WTC11 (cell line): ENCODE results near the gene PLSCR4. TPM values are rescaled to one million over a fixed set of nuclear protein-coding genes. Genes with fewer than 3 reads are reported as not detected.

Source experiments
- ATAC-seq: fragments of 200-7000 bp; cut with Tn5 transposase; 2 replicates; pipeline ENCODE4 v1.10.0; 2021; ENCODE audit warnings: mild to moderate bottlenecking, moderate library complexity
- CTCF ChIA-PET: fragments of 300-600 bp; sonication (Branson Sonifier 250); formaldehyde crosslinking; loops from one replicate; lab custom pipeline; 2021; ENCODE audit warnings: antibody characterized with exemption; lab: Charles Lee
- POLR2A ChIA-PET: fragments of 350-600 bp; sonication (Branson Sonifier 250); formaldehyde crosslinking; loops from one replicate; lab custom pipeline; 2021; ENCODE audit warnings: antibody characterized with exemption; lab: Charles Lee
- DNase-seq: peaks from one replicate; pipeline ENCODE4 v3.0.0; 2021; ENCODE audit warnings: low spot score
- H3K27ac Mint-ChIP-seq: 2 replicates; pipeline ENCODE4 v1.8.0; 2021; ENCODE audit warnings: mixed read lengths
- H3K27me3 Mint-ChIP-seq: 2 replicates; pipeline ENCODE4 v1.8.0; 2021; ENCODE audit warnings: low read depth, mild to moderate bottlenecking, moderate library complexity, mixed read lengths
- H3K36me3 Mint-ChIP-seq: 2 replicates; pipeline ENCODE4 v1.8.0; 2021; ENCODE audit warnings: mixed read lengths
- H3K4me1 Mint-ChIP-seq: 2 replicates; pipeline ENCODE4 v1.8.0; 2022; ENCODE audit warnings: mixed read lengths
- H3K4me3 Mint-ChIP-seq: 2 replicates; pipeline ENCODE4 v1.8.0; 2021; ENCODE audit warnings: mild to moderate bottlenecking, moderate library complexity, mixed read lengths
- H3K9me3 Mint-ChIP-seq: 2 replicates; pipeline ENCODE4 v1.8.0; 2021; ENCODE audit warnings: mixed read lengths
- ATF1 ChIP-seq: sonication (generic); formaldehyde crosslinking; IDR thresholded peaks from 2 replicates; pipeline ENCODE4 v1.8.1; 2023; ENCODE audit warnings: mild to moderate bottlenecking, moderate library complexity, missing genetic modification reagents
- ATF2 ChIP-seq: sonication (generic); formaldehyde crosslinking; IDR thresholded peaks from 2 replicates; pipeline ENCODE4 v1.8.1; 2022; ENCODE audit warnings: low read depth, missing genetic modification reagents, borderline replicate concordance
- E2F5 ChIP-seq: sonication (generic); formaldehyde crosslinking; IDR thresholded peaks from 2 replicates; pipeline ENCODE4 v1.8.1; 2022; ENCODE audit warnings: mild to moderate bottlenecking, moderate library complexity, missing genetic modification reagents
- GRHL2 ChIP-seq: fragments of 250-450 bp; sonication (Bioruptor Pico); IDR thresholded peaks from 2 replicates; pipeline ENCODE4 v1.8.0; 2022; ENCODE audit warnings: mild to moderate bottlenecking, moderate library complexity; ENCODE audit not compliant: insufficient replicate concordance, severe bottlenecking
- KAT7 ChIP-seq: sonication (generic); formaldehyde crosslinking; IDR thresholded peaks from 2 replicates; pipeline ENCODE4 v1.8.1; 2023; ENCODE audit warnings: missing genetic modification reagents, mild to moderate bottlenecking, borderline replicate concordance
- MLX ChIP-seq: sonication (generic); formaldehyde crosslinking; IDR thresholded peaks from 2 replicates; pipeline ENCODE4 v1.8.1; 2023; ENCODE audit warnings: mild to moderate bottlenecking, missing genetic modification reagents, moderate library complexity
- SMAD4 ChIP-seq: sonication (generic); formaldehyde crosslinking; IDR thresholded peaks from 2 replicates; pipeline ENCODE4 v1.8.0; 2022; ENCODE audit warnings: mild to moderate bottlenecking, missing genetic modification reagents
- ZBTB21 ChIP-seq: sonication (generic); formaldehyde crosslinking; IDR thresholded peaks from 2 replicates; pipeline ENCODE4 v1.8.1; 2023; ENCODE audit warnings: mild to moderate bottlenecking, missing genetic modification reagents, borderline replicate concordance
- ZNF219 ChIP-seq: sonication (generic); formaldehyde crosslinking; IDR thresholded peaks from 2 replicates; pipeline ENCODE4 v1.8.0; 2023; ENCODE audit warnings: missing genetic modification reagents, mild to moderate bottlenecking, borderline replicate concordance
- ZNF232 ChIP-seq: sonication (generic); formaldehyde crosslinking; IDR thresholded peaks from 2 replicates; pipeline ENCODE4 v1.8.0; 2022; ENCODE audit warnings: mild to moderate bottlenecking, missing genetic modification reagents
- ZNF671 ChIP-seq: fragments of 250-450 bp; sonication (Bioruptor Pico); IDR thresholded peaks from 2 replicates; pipeline ENCODE4 v1.8.0; 2021; ENCODE audit warnings: mild to moderate bottlenecking
- total RNA-seq: library from RNA; stranded (reverse); gene quantifications from 3 replicates; pipeline ENCODE4 v1.2.3, GENCODE V29; 2021
- TF ChIP-seq, protein P1 (sequence below): sonication (generic); formaldehyde crosslinking; IDR thresholded peaks from 2 replicates; pipeline ENCODE4 v1.8.0; 2022; ENCODE audit warnings: mild to moderate bottlenecking, missing genetic modification reagents
- TF ChIP-seq, protein P2 (sequence below): sonication (generic); formaldehyde crosslinking; IDR thresholded peaks from 2 replicates; pipeline ENCODE4 v1.8.1; 2022; ENCODE audit warnings: mild to moderate bottlenecking, missing genetic modification reagents, moderate library complexity, borderline replicate concordance
- TF ChIP-seq, protein P3 (sequence below): sonication (generic); formaldehyde crosslinking; IDR thresholded peaks from 2 replicates; pipeline ENCODE4 v1.8.1; 2022; ENCODE audit warnings: low read depth, mild to moderate bottlenecking, moderate library complexity, missing genetic modification reagents, borderline replicate concordance
- TF ChIP-seq, protein P4 (sequence below): sonication (generic); formaldehyde crosslinking; IDR thresholded peaks from 2 replicates; pipeline ENCODE4 v1.8.1; 2023; ENCODE audit warnings: mild to moderate bottlenecking, moderate library complexity, missing genetic modification reagents
- TF ChIP-seq, protein P5 (sequence below): sonication (generic); formaldehyde crosslinking; IDR thresholded peaks from 2 replicates; pipeline ENCODE4 v1.8.0; 2022; ENCODE audit warnings: mild to moderate bottlenecking, missing genetic modification reagents
- TF ChIP-seq, protein P6 (sequence below): fragments of 250-450 bp; sonication (Bioruptor Pico); conservative IDR thresholded peaks from 2 replicates; pipeline ENCODE4 v1.9.0; 2021; ENCODE audit warnings: mild to moderate bottlenecking

Gene PLSCR4
- total RNA-seq, 1 experiment from 2014 or later: 3.5 TPM

GRCh38 chr3:146160964-146161662, 89.8 kb downstream of the PLSCR4 start, which contains the start of gene PLOD2 (continued):
- TF ChIP-seq ZNF232: peak; percentile 38; the same call in 1 of the 2 replicates
- TF ChIP-seq, protein P1, sequence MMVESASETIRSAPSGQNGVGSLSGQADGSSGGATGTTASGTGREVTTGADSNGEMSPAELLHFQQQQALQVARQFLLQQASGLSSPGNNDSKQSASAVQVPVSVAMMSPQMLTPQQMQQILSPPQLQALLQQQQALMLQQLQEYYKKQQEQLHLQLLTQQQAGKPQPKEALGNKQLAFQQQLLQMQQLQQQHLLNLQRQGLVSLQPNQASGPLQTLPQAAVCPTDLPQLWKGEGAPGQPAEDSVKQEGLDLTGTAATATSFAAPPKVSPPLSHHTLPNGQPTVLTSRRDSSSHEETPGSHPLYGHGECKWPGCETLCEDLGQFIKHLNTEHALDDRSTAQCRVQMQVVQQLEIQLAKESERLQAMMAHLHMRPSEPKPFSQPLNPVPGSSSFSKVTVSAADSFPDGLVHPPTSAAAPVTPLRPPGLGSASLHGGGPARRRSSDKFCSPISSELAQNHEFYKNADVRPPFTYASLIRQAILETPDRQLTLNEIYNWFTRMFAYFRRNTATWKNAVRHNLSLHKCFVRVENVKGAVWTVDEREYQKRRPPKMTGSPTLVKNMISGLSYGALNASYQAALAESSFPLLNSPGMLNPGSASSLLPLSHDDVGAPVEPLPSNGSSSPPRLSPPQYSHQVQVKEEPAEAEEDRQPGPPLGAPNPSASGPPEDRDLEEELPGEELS: peak; percentile 15; the same call in 1 of the 2 replicates
- 0 out of 2 replicates have a peak, but pooled peaks have one; percentile 61 for TF ChIP-seq ATF1 (CRISPR knock-in tag)
- 0 out of 2 replicates have a peak, but pooled peaks have one; percentile 11 for TF ChIP-seq SMAD4 (CRISPR knock-in tag)
- no peak for TF ChIP-seq GRHL2 (CRISPR knock-in tag)
- TF ChIP-seq ZBTB21 (CRISPR knock-in tag): peak; percentile 64; the same call in 1 of the 2 replicates
- TF ChIP-seq ATF2 (CRISPR knock-in tag): no peak
- no peak for TF ChIP-seq MLX (CRISPR knock-in tag)
- 0 out of 2 replicates have a peak, but pooled peaks have one; percentile 68 for TF ChIP-seq KAT7 (CRISPR knock-in tag)
- TF ChIP-seq, protein P2, sequence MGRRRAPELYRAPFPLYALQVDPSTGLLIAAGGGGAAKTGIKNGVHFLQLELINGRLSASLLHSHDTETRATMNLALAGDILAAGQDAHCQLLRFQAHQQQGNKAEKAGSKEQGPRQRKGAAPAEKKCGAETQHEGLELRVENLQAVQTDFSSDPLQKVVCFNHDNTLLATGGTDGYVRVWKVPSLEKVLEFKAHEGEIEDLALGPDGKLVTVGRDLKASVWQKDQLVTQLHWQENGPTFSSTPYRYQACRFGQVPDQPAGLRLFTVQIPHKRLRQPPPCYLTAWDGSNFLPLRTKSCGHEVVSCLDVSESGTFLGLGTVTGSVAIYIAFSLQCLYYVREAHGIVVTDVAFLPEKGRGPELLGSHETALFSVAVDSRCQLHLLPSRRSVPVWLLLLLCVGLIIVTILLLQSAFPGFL: no peak

GRCh38 chr3:146160321-146160963, 90.5 kb downstream of the PLSCR4 start:
- H3K27me3 Mint-ChIP-seq: peaks cover 16% of the 10 kb centered on the region
- DNase-seq (peak; percentile 75), ATAC-seq (peak; percentile 77)
- H3K9me3 Mint-ChIP-seq: no peaks in the 10 kb centered on the region
- H3K4me3 Mint-ChIP-seq: peak overlapping the region; percentile 83
- POLR2A ChIA-PET: interaction anchor here (0.5 to 1.3 kb wide), 7 partner anchors 24 to 309 kb away, joined by 3 to 6 read pairs (median 4); partner anchors contain the start of gene PLSCR2
- no peaks in the 10 kb centered on the region for H3K36me3 Mint-ChIP-seq
- CTCF ChIA-PET: interaction anchor here (0.6 to 2.7 kb wide), 11 partner anchors 14 to 417 kb away, joined by 3 to 43 read pairs (median 3); no protein-coding TSS in a partner anchor
- peaks cover 66% of the 10 kb centered on the region for H3K4me1 Mint-ChIP-seq
- H3K27ac Mint-ChIP-seq: peak overlapping the region; percentile 97
- TF ChIP-seq ZNF671 (CRISPR knock-in tag) (no peak), ZNF219 (CRISPR knock-in tag) (no peak), E2F5 (CRISPR knock-in tag) (no peak)
- TF ChIP-seq, protein P3, sequence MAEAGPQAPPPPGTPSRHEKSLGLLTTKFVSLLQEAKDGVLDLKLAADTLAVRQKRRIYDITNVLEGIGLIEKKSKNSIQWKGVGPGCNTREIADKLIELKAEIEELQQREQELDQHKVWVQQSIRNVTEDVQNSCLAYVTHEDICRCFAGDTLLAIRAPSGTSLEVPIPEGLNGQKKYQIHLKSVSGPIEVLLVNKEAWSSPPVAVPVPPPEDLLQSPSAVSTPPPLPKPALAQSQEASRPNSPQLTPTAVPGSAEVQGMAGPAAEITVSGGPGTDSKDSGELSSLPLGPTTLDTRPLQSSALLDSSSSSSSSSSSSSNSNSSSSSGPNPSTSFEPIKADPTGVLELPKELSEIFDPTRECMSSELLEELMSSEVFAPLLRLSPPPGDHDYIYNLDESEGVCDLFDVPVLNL (CRISPR knock-in tag): no peak
- TF ChIP-seq, protein P4, sequence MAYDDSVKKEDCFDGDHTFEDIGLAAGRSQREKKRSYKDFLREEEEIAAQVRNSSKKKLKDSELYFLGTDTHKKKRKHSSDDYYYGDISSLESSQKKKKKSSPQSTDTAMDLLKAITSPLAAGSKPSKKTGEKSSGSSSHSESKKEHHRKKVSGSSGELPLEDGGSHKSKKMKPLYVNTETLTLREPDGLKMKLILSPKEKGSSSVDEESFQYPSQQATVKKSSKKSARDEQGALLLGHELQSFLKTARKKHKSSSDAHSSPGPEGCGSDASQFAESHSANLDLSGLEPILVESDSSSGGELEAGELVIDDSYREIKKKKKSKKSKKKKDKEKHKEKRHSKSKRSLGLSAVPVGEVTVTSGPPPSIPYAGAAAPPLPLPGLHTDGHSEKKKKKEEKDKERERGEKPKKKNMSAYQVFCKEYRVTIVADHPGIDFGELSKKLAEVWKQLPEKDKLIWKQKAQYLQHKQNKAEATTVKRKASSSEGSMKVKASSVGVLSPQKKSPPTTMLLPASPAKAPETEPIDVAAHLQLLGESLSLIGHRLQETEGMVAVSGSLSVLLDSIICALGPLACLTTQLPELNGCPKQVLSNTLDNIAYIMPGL (CRISPR knock-in tag): peak; percentile 11; the same call in 1 of the 2 replicates
- TF ChIP-seq, protein P5, sequence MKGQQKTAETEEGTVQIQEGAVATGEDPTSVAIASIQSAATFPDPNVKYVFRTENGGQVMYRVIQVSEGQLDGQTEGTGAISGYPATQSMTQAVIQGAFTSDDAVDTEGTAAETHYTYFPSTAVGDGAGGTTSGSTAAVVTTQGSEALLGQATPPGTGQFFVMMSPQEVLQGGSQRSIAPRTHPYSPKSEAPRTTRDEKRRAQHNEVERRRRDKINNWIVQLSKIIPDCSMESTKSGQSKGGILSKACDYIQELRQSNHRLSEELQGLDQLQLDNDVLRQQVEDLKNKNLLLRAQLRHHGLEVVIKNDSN: no peak
- TF ChIP-seq, protein P6, sequence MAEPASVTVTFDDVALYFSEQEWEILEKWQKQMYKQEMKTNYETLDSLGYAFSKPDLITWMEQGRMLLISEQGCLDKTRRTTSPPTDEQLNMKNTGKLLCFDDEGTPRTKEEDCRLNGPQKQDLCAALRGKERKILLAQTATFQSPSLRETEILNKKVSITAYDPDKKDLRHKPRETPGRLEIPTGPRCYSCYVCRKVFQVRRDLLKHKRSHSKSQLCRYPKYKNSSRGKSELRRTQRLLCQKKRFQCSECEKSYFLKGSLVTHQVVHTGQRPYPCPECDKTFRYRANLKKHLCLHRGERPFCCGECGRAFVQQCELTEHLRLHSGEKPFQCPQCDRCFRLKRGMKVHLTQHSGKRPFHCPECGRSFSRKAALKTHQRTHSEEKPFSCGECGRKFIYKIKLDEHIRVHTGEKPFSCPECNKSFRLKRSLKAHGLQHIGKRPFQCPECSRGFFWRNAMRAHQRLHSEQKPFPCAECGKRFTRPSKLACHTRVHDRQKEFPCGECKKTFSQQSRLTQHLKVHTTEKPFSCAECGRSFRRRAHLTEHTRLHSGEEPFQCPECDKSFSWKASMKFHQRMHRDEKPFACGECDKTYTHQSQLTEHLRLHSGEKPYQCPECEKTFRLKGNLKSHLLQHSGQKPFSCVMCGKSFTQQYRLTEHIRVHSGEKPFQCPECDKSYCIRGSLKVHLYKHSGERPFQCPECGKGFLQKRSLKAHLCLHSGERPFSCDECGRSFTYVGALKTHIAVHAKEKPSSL (CRISPR knock-in tag): no peak
